CD4-positive, alpha-beta T cell treated with Interferon gamma for 1 hour (primary cell): ENCODE results near the gene NPPB.

Experiments
- DNase-seq: peaks from one replicate; pipeline ENCODE4 v3.0.0-alpha.2; 2020

Gene NPPB

GRCh38 chr1:11880911-11881748, 22.4 kb upstream of the NPPB start:
- no peak for DNase-seq

DNA sequence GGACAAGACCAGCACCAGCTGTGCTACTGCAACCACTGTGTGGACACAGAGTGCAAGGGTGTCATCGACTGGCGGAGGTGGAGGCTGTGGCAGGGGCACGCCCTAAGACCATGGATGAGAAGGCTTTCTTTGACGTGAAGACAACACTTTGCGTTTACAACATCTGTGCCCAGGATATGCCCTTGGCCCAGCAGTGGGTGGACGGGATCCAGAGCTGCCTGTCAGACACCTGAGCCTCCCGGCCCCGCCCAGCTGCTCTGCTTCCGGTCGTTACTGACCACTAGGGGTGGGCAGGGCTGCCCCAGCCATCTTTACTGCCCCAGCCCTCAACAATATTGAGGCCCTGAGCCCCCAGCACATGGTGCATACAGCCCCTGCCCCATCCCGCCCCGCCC, 21.4 kb upstream of the NPPB start:
- no peak for DNase-seq

DNA sequence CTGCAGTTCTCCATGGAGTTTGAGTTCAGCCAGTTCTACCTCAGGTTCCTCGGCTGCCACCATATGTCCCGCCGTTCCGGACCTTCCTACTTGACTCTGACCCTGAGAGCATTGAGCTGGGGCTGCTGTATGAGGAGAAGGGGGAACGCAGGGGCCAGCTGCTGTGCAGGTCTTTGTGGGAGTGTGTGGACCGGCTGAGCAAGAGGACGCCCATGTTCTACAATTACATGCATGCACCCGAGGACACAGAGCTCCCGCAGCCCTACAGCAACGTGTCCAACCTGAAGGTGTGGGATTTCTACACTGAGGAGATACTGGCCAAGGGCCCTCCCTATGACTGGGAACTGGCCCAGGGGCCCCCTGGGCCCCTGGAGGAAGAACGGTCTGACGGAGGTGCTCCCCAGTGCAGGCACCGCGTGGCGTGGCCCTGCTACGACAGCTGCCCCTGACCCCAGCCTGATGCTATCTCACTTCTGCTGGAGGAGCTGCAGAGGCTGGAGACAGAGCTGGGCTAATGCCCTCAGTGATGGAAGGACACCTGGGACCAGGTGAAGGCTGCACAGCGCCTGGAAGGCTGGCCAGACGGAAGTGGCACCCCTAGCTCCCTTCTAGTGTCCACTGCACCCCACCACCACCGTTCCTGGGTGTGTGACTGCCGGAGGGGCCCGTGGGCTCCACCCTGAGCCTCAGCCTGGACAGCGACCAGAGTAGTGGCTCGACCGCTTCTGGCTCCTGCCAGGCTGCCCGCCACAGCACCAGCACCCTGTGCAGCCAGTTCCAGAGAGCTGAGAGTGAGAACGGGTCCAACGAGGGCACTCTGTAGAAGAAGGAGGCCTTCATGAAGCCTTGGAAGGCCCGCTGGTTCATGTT, 20.8 kb upstream of the NPPB start:
- DNase-seq, result no peak

- no peak for DNase-seq
Measured at GRCh38 chr1:11878891-11879190, 20.1 kb upstream of the NPPB start.

GRCh38 chr1:11878081-11878890, 19.5 kb upstream of the NPPB start:
- DNase-seq, result no peak

DNA sequence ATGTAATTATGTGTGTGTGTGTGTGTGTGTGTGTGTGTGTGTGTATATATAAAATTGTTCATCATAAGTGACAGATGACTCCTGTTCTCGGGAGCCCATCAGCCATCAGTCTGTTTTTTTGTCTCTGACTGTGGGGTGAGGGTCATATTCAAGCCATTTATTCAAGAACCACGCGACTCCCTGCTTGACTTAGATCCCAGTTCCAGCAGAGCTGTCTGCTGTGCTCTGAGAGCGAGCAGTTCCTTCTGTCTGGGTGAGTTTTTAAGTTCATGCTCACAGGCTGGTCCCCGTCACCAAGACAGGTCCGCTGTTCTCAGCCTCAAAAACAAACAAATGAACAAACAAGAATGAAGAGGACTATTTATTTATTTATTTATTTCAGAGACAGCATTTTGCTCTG, 18.3 kb upstream of the NPPB start:
- no peak for DNase-seq

- DNase-seq, result no peak
Measured at GRCh38 chr1:11875094-11875493, 16.3 kb upstream of the NPPB start.

GRCh38 chr1:11874624-11875023, 15.9 kb upstream of the NPPB start:
- DNase-seq, result no peak

GRCh38 chr1:11874258-11874562, 15.5 kb upstream of the NPPB start:
- DNase-seq, result no peak

DNA sequence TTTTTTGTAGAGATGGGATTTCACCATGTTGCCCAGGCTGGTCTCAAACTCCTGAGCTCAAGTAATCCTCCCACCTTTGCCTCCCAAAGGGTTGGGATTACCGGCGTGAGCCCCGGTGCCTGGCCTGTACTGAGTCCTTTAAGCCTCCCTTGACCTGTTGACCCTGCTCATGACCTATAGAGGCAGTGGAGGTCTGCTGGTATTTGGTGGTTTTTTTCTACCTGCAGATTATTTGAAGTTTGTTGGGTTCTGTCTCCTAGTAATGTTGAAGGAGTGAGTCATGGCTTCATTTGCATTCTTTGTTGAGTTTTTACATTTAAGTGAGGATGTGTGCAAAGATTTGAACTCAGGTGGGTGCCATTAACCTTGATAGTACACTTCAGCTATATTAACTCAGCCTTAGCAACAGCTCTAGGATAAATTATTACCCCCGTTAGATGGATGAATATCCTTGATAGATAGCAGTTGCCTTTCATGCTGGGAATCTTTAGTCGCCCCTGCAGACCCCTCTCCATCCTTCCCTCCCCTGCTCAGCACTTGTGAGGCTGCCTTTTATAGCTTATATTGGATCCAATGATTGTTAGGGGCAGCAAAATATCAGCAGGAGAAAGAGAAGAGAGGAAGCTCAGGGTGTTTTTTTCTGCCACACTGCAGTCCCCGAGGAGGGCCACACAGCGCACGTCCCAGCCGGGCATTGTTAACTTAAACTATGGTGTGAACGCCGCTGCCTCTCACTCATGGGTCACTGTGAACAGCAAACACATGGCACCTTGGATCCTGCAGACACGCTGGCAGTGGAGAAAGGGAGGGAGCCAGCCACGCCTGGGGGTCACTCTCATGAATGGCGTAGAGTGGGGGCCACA, 14.9 kb upstream of the NPPB start:
- no peak for DNase-seq

DNA sequence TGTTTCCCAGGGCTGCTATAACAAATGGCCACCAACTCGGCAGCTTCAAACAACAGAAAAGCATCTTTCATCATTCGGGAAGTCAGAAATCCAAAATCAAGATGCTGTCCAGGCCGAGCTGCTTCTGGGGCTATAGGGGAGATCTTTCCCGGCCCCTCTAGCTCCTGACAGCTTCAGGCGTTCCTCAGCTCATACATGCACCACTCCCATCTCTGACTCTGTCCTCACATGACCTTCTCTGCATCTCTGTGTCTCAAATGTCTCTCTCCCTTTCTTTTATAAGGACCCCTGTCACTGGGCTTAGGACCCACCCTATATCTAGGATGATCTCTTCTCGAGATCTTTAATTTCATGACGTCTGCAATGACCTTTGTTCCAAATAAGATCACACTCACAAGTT, 13.8 kb upstream of the NPPB start:
- DNase-seq, result no peak

DNA sequence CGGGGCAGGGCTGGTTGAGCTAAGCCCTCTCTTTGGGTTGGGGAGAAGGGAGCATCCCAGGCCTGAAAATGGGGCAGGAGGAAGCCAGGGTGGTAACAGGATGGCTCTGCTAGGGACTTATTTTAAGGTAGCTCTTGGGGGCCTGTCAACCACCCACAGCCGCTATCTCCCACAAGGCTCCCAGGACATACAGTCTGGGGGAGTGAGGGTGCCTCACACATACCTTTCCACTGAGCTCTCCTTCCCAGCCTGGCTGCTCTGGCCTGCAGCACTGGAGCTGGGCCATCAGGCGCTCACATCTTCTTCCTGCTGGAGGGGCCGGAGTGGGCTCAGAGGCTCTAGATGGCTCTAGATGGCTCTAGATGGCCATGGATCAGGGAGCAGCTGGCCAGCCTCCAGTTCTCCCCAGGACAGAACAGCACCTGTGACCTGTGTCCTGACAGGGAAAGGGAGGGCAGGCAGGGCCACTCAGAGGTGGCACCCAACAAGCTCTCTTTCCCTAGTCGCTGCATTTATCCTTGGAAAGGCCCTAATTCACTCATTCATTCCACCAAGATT, 11.0 kb upstream of the NPPB start:
- no peak for DNase-seq

DNA sequence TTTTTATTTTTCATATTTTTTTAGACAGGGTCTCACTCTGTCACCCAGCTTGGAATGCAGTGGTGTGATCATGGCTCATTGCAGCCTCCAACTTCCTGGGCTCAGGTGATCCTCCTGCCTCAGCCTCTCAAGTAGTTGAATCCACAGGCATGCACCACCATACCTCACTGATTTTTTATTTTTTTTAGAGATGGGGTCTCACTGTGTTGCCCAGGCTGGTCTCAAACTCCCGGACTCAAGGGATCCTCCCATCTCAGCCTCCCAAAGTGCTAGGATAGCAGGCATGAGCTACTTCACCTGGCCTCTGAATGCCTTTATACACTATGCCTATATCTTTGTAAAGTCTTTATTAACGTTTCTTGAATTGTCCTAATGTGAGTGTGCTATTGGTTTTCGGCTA, 10.4 kb upstream of the NPPB start:
- DNase-seq, result no peak

- no peak for DNase-seq
Measured at GRCh38 chr1:11868331-11868980, 9.7 kb upstream of the NPPB start.

GRCh38 chr1:11862890-11863289, 4.1 kb upstream of the NPPB start:
- no peak for DNase-seq

DNA sequence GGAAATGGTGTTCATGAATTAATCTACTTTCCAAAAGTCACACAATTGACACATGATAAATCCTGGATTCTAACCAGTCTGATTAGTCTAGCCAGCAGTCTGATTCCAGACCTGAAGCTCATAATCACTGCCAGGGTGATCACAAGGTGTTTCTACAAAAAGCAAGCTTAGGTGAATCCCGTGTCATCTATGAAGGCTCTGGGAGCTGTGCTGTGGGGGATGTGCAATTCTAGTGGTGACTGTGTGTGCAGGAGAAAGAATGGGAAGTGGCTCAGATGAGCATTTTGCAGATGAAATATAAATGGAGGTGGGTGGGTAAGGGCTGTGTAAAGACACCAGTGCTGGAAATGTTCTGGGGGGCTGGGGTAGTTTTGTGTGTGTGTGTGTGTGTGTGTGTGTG, 1.8 kb upstream of the NPPB start:
- no peak for DNase-seq

GRCh38 chr1:11860083-11860482, 1.3 kb upstream of the NPPB start:
- DNase-seq, result no peak

- peak; percentile 54 for DNase-seq
Measured at GRCh38 chr1:11858968-11859871, 475 bp upstream of the NPPB start.

GRCh38 chr1:11858158-11858557, 587 bp downstream of the NPPB start:
- DNase-seq, result no peak

- no peak for DNase-seq
Measured at GRCh38 chr1:11857164-11857851, 1.4 kb downstream of the NPPB start.
